Breast epithelium (tissue), 3 donors: ENCODE results near the gene PLXNA4.

Experiments
- CTCF ChIP-seq, 3 donors: fragments of 450-650 bp; IDR thresholded peaks; one replicate each; pipeline ENCODE4 v1.5.1; 2016 to 2017; ENCODE audit warnings: antibody characterized with exemption in 3 of 3, mild to moderate bottlenecking in 3 of 3, moderate library complexity in 3 of 3
- POLR2AphosphoS5 ChIP-seq, 3 donors: sonication (generic); formaldehyde crosslinking; IDR thresholded peaks; one replicate each; pipeline ENCODE4 v1.6.1; 2017; ENCODE audit warnings: antibody characterized with exemption in 3 of 3

GRCh38 chr7:132359743-132360142 lies 216.5 kb downstream of the PLXNA4 start:
- no peak for TF ChIP-seq CTCF (IDR thresholded peaks at IDR 0.05)
- TF ChIP-seq POLR2AphosphoS5 (IDR thresholded peaks at IDR 0.05) = no peak
